GM23248 (cell line): ENCODE measurements around the gene TM4SF4. TPM values are rescaled to one million over a fixed set of nuclear protein-coding genes. Genes with fewer than 3 reads are reported as not detected.

Experiments
- DNase-seq: peaks from one replicate; pipeline ENCODE4 v3.0.0-alpha.2; 2015
- H2AFZ ChIP-seq: fragments of 200-600 bp; sonication (generic); 2 replicates; pipeline ENCODE4 v1.6.1; 2016; ENCODE audit warnings: antibody characterized with exemption
- H3F3A ChIP-seq: fragments of 200-600 bp; sonication (generic); 2 replicates; pipeline ENCODE4 v1.6.1; 2016; ENCODE audit warnings: mild to moderate bottlenecking, antibody characterized with exemption, mixed run types; ENCODE audit not compliant: insufficient read depth
- H3K27ac ChIP-seq: fragments of 200-600 bp; sonication (generic); 2 replicates; pipeline ENCODE4 v1.5.1; 2016; ENCODE audit warnings: mild to moderate bottlenecking
- H3K27me3 ChIP-seq: fragments of 200-600 bp; sonication (generic); replicated peaks from 2 replicates; pipeline ENCODE4 v1.6.1; 2016; ENCODE audit warnings: mild to moderate bottlenecking; ENCODE audit not compliant: insufficient read depth
- H3K36me3 ChIP-seq: fragments of 200-600 bp; sonication (generic); 2 replicates; pipeline ENCODE4 v1.6.1; 2016; ENCODE audit warnings: low read depth, mild to moderate bottlenecking
- H3K4me1 ChIP-seq: fragments of 200-600 bp; sonication (generic); 2 replicates; pipeline ENCODE4 v1.6.1; 2016; ENCODE audit warnings: mild to moderate bottlenecking; ENCODE audit not compliant: insufficient read depth
- H3K4me2 ChIP-seq: fragments of 200-600 bp; sonication (generic); one replicate; pipeline ENCODE4 v1.6.1; 2016; ENCODE audit warnings: mild to moderate bottlenecking; ENCODE audit not compliant: unreplicated experiment
- H3K4me3 ChIP-seq: fragments of 200-600 bp; sonication (generic); 2 replicates; pipeline ENCODE4 v1.5.1; 2016; ENCODE audit warnings: mild to moderate bottlenecking
- H3K79me2 ChIP-seq: fragments of 200-600 bp; sonication (generic); 2 replicates; pipeline ENCODE4 v1.6.1; 2016; ENCODE audit warnings: mild to moderate bottlenecking; ENCODE audit not compliant: insufficient read depth
- H3K9ac ChIP-seq: fragments of 200-600 bp; sonication (generic); 2 replicates; pipeline ENCODE4 v1.6.1; 2016; ENCODE audit warnings: mild to moderate bottlenecking
- H3K9me2 ChIP-seq: fragments of 200-600 bp; sonication (generic); 2 replicates; pipeline ENCODE4 v1.6.1; 2016; ENCODE audit warnings: mixed run types, mild to moderate bottlenecking, moderate library complexity; ENCODE audit not compliant: insufficient read depth
- H3K9me3 ChIP-seq: fragments of 200-600 bp; sonication (generic); one replicate; pipeline ENCODE4 v1.6.1; 2017; ENCODE audit warnings: low read depth
- H4K20me1 ChIP-seq: fragments of 200-600 bp; sonication (generic); 2 replicates; pipeline ENCODE4 v1.6.0; 2016; ENCODE audit not compliant: insufficient read depth
- EZH2 ChIP-seq: fragments of 200-600 bp; sonication (generic); IDR thresholded peaks from 2 replicates; pipeline ENCODE4 v1.6.1; 2018; ENCODE audit warnings: antibody characterized with exemption, mild to moderate bottlenecking; ENCODE audit not compliant: insufficient read depth, poor library complexity, severe bottlenecking
- EZH2phosphoT487 ChIP-seq: fragments of 200-600 bp; sonication (generic); IDR thresholded peaks from 2 replicates; pipeline ENCODE4 v1.6.1; 2018; ENCODE audit warnings: antibody characterized with exemption, moderate library complexity, mild to moderate bottlenecking, low read depth; ENCODE audit not compliant: insufficient read depth
- WGBS, 2 experiments: methylation state at CpG; one replicate each; pipeline ENCODE4 v1.1.6; 2015 to 2017; ENCODE audit warnings: low lambda C conversion rate in 2 of 2, low coverage in 1 of 2; ENCODE audit errors: missing lambda C conversion rate in 2 of 2; 5-methylcytosine and 5-hydroxymethylcytosine counted together
- in situ Hi-C: fragments of 300-500 bp; cut with MboI; formaldehyde crosslinking; loops from 2 replicates; pipeline ENCODE4 v1.15.0; 2020
- polyA plus RNA-seq: library from polyadenylated mRNA; unstranded; fragments of >200 nt; fragmentation: Nextera tagmentation; extraction: Ambion mirVana; gene quantifications from 2 replicates; pipeline ENCODE4 v1.2.1, GENCODE V29; 2016
- total RNA-seq: library from RNA; depleted of rRNA; stranded (reverse); fragments of >200 nt; shearing (Covaris generic); gene quantifications from 2 replicates; pipeline ENCODE4 v1.2.3, GENCODE V29; 2014

Gene TM4SF4
- total and polyA plus RNA-seq, 2 experiments from 2014 or later = 0.96 to 0.97 TPM

- Histone ChIP-seq H3K9me2 (no peaks in the 10 kb centered on the region), H3K4me2 (no peak overlapping the region), H3K4me1 (peaks cover 59% of the 10 kb centered on the region), H3F3A (peaks cover 34% of the 10 kb centered on the region), H3K9ac (no peak overlapping the region), H3K4me3 (no peak overlapping the region), H3K27ac (no peak overlapping the region), H2AFZ (no peak overlapping the region), H3K9me3 (no peaks in the 10 kb centered on the region), H4K20me1 (no peaks in the 10 kb centered on the region), H3K36me3 (no peaks in the 10 kb centered on the region), H3K79me2 (no peaks in the 10 kb centered on the region), H3K27me3 (no peaks in the 10 kb centered on the region)
- WGBS, 2 experiments = 93 to 94% methylated on average over 27 to 31 of the region's 31 CpGs
- DNase-seq = no peak
- TF ChIP-seq EZH2 (no peak), EZH2phosphoT487 (no peak)
- in situ Hi-C loops = no loop called here
These were observed 9.8 kb upstream of the TM4SF4 start for GRCh38 chr3:149464542-149465328.

GRCh38 chr3:149465351-149465883 lies 9.1 kb upstream of the TM4SF4 start:
- H3K4me2 ChIP-seq = no peak overlapping the region
- no peak for TF ChIP-seq EZH2phosphoT487
- H3K9ac ChIP-seq = no peak overlapping the region
- no peaks in the 10 kb centered on the region for H3K79me2 ChIP-seq
- H2AFZ ChIP-seq = peak overlapping the region; percentile 54
- H4K20me1 ChIP-seq = no peaks in the 10 kb centered on the region
- peaks cover 62% of the 10 kb centered on the region for H3K4me1 ChIP-seq
- peak overlapping the region; percentile 37; the same call in 1 of the 2 replicates for H3K27ac ChIP-seq
- no peaks in the 10 kb centered on the region for H3K27me3 ChIP-seq
- H3K36me3 ChIP-seq = no peaks in the 10 kb centered on the region
- peaks cover 34% of the 10 kb centered on the region for H3F3A ChIP-seq
- no peaks in the 10 kb centered on the region for H3K9me2 ChIP-seq
- no peak for DNase-seq
- H3K4me3 ChIP-seq = no peak overlapping the region
- in situ Hi-C loops = no loop called here
- no peaks in the 10 kb centered on the region for H3K9me3 ChIP-seq
- WGBS, 2 experiments = 71 to 74% methylated on average over 10 of the region's 10 CpGs

DNA sequence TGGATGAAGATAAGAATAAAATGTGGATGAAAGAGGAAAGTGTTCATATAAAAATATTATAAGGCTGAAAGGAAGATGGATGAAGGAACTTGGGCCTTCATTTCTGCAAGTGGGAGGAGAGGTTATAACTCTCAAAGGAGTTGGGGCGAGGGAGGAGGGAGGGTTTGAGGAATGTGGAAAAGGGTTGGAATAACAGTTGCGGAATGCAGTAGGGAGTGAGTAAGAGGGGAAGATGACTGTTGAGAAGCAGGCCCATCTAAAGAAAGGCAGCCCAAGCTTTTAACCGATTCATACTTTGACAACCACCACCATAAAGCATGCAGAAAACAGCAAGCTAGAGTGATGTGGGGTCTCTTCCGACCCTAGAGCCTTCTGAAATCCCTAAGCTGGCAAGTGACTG lies 8.3 kb upstream of the TM4SF4 start:
- H3F3A ChIP-seq = peaks cover 42% of the 10 kb centered on the region
- H2AFZ ChIP-seq = peak overlapping the region; percentile 79
- no peaks in the 10 kb centered on the region for H3K9me3 ChIP-seq
- H3K4me3 ChIP-seq = no peak overlapping the region
- peak overlapping the region; percentile 23; the same call in 1 of the 2 replicates for H3K9ac ChIP-seq
- DNase-seq = peak; percentile 89
- H3K27me3 ChIP-seq = no peaks in the 10 kb centered on the region
- no peaks in the 10 kb centered on the region for H3K9me2 ChIP-seq
- in situ Hi-C loops = no loop called here
- H3K4me2 ChIP-seq = peak overlapping the region; percentile 55
- peaks cover 69% of the 10 kb centered on the region for H3K4me1 ChIP-seq
- no peaks in the 10 kb centered on the region for H3K79me2 ChIP-seq
- H3K27ac ChIP-seq = peak overlapping the region; percentile 64
- H3K36me3 ChIP-seq = no peaks in the 10 kb centered on the region
- WGBS, 2 experiments = 1 to 14% methylated on average over 3 to 4 of the region's 4 CpGs
- H4K20me1 ChIP-seq = no peaks in the 10 kb centered on the region
- TF ChIP-seq EZH2phosphoT487 = no peak
- no peak for TF ChIP-seq EZH2

DNA sequence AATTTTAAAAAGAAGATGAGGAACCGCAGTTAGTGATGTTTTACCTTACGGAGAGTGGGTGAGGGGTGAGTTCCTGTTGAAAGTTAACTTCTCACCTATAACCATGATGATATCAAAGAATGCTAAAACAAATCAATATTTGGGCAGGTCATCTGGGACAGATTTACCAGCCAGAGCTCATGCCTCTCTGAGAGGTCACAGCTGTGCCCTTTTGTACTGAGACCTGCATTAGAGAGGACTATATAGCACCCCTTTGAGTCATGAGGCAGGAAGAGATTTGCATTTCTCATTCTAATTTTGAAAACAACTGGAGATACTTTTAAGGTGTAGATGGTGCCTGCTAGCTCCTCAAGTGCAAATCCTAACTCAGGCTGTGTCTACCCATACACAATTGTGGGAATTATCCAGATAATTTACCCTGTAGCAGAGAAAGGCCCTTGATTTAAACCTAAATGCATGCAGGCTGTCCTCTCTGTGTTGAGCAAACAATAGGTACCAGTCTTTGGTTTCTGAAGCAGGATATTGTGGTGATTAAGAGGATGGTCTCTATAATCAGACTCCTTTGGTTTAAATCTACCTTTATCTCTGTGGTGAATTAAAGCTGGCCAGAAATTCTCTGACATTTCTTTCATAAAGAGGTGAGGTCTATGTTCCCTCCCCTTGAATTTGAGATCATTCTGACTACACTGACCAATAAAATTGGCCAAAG lies 5.8 kb upstream of the TM4SF4 start:
- in situ Hi-C loops = no loop called here
- no peak for DNase-seq
- 76 to 83% methylated on average over 2 of the region's 2 CpGs for WGBS, 2 experiments
- no peaks in the 10 kb centered on the region for H3K27me3 ChIP-seq
- peaks cover 56% of the 10 kb centered on the region for H3F3A ChIP-seq
- peak overlapping the region; percentile 3 for H3K4me2 ChIP-seq
- H3K79me2 ChIP-seq = no peaks in the 10 kb centered on the region
- TF ChIP-seq EZH2phosphoT487 = no peak
- no peak for TF ChIP-seq EZH2
- H4K20me1 ChIP-seq = no peaks in the 10 kb centered on the region
- H3K9me2 ChIP-seq = no peaks in the 10 kb centered on the region
- H3K4me1 ChIP-seq = peaks cover 74% of the 10 kb centered on the region
- no peaks in the 10 kb centered on the region for H3K9me3 ChIP-seq
- H3K9ac ChIP-seq = no peak overlapping the region
- no peak overlapping the region for H3K27ac ChIP-seq
- H3K4me3 ChIP-seq = no peak overlapping the region
- H2AFZ ChIP-seq = peak overlapping the region; percentile 30
- H3K36me3 ChIP-seq = no peaks in the 10 kb centered on the region
